DOHH2 (cell line): ENCODE measurements around the gene SHISAL1.

Source experiments
- EZH2phosphoT487 ChIP-seq: fragments of 200-600 bp; sonication (generic); IDR thresholded peaks from 2 replicates; pipeline ENCODE4 v1.6.1; 2017; ENCODE audit warnings: borderline replicate concordance, mild to moderate bottlenecking, antibody characterized with exemption, low read length, moderate library complexity, mixed read lengths
- TF ChIP-seq, protein P1 (sequence below): fragments of 200-600 bp; sonication (generic); IDR thresholded peaks from one replicate; pipeline ENCODE4 v1.5.1; 2014; ENCODE audit warnings: antibody characterized with exemption, mild to moderate bottlenecking, low read depth, low read length; ENCODE audit not compliant: poor library complexity, severe bottlenecking

DNA sequence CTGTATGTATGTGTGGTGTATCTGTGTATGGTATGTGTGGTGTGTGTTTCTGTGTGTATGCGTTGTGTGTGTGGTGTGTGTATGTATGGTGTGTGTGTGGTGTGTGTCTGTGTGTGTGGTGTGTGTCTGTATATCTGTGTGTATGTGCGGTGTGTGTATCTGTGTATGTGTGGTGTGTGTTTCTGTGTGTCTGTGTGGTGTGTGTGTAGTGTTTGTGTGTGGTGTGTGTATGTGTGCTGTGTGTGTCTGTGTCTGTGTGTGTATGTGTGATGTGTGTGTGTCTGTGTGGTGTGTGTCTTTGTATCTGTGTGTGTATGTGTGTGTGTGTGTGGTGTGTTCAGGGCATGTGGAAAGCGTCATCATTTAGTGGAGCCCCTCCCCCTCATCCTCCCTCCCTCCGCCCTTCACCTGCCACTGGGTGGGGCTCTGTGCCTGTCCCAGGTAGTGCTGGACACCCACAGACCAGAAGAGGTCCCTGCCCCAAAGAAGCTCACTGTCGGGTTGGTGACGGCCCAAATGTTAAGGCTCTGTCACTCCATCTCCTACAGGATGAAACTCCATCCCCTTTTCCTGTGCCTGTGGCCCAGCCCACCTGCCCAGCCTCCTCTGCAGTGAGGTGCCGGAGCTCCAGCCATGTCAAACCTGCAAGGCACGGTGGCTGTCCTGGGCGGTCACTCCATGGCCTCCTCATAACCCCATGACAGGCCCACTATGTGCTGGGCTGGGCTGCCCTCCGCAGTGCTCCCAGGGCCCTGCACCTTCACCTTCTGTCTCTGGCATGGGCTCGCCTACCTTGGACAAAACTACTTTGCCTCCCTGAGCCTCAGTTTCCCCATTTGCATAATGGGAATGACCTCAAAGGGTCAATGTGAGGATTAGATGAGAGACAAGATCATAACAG, 23.4 kb upstream of the SHISAL1 start:
- TF ChIP-seq, protein P1, sequence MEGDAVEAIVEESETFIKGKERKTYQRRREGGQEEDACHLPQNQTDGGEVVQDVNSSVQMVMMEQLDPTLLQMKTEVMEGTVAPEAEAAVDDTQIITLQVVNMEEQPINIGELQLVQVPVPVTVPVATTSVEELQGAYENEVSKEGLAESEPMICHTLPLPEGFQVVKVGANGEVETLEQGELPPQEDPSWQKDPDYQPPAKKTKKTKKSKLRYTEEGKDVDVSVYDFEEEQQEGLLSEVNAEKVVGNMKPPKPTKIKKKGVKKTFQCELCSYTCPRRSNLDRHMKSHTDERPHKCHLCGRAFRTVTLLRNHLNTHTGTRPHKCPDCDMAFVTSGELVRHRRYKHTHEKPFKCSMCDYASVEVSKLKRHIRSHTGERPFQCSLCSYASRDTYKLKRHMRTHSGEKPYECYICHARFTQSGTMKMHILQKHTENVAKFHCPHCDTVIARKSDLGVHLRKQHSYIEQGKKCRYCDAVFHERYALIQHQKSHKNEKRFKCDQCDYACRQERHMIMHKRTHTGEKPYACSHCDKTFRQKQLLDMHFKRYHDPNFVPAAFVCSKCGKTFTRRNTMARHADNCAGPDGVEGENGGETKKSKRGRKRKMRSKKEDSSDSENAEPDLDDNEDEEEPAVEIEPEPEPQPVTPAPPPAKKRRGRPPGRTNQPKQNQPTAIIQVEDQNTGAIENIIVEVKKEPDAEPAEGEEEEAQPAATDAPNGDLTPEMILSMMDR, result no peak
- no peak for TF ChIP-seq EZH2phosphoT487
